Upper lobe of left lung (tissue), 4 donors: ENCODE data around the gene THRAP3.

Experiments
- CTCF ChIP-seq, 6 experiments: fragments of 450-650 bp in 4 of 6; fragments of 200-600 bp in 2 of 6; sonication (generic) in 2 of 6; IDR thresholded peaks; one replicate each; pipeline ENCODE4 v1.5.1; 2016 to 2019; ENCODE audit warnings: antibody characterized with exemption in 6 of 6
- EP300 ChIP-seq, 4 donors: sonication (generic); formaldehyde crosslinking; IDR thresholded peaks; one replicate each; pipeline ENCODE4 v1.5.1; 2017; ENCODE audit warnings: antibody characterized with exemption in 4 of 4, control low read depth in 2 of 4
- POLR2A ChIP-seq, 4 donors: fragments of 450-650 bp; IDR thresholded peaks; one replicate each; pipeline ENCODE4 v1.5.1; 2016 to 2017; ENCODE audit warnings: antibody characterized with exemption in 4 of 4, mild to moderate bottlenecking in 2 of 4
- POLR2AphosphoS5 ChIP-seq, 2 donors: sonication (generic); formaldehyde crosslinking; IDR thresholded peaks; one replicate each; pipeline ENCODE4 v1.5.1; 2017; ENCODE audit warnings: antibody characterized with exemption in 2 of 2

DNA sequence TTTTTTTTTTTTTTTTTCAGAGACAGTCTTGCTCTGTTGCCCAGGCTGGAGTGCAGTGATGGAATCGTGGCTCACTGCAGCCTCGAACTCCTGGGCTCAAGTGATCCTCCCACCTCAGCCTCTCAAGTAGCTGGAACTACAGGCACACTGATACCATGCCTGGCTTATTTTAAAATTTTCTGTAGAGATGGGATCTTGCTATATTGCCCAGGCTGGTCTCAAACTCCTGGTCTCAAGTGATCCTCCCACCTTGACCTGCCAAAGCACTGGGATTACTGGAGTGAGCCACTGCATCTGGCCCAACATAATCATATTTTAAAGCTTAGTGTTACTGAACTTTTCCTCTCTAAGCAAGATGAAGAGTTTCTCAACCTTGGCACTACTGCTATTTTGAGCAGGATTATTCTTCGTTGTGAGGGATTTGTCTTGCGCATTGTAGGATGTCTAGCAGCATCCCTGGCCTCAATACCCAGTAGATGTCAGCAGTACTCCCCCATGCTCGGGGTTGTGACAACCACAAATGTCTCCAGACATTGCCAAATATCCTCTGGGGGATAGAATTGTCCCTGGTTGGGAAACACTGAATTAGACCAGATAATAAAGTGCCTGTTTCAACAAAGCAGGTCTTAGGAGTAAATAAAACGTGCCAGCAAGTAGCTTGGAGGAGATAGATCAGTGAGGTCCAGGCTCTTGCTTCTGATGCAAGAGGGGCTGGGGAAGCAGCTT lies 15.1 kb upstream of the THRAP3 start:
- no peak for TF ChIP-seq POLR2A (IDR thresholded peaks at IDR 0.05)
- peak in 1 of 6 experiments; percentile 5 for TF ChIP-seq CTCF (IDR thresholded peaks at IDR 0.05)
- no peak for TF ChIP-seq POLR2AphosphoS5 (IDR thresholded peaks at IDR 0.05)
- TF ChIP-seq EP300 (IDR thresholded peaks at IDR 0.05): no peak
